Measurements from ENCODE around the gene PEX5.
"Not testable (repeated sequence)": the region's sequence is repeated elsewhere in the genome, so short reads cannot be mapped to it uniquely, and the experiment has no call there.

DNA sequence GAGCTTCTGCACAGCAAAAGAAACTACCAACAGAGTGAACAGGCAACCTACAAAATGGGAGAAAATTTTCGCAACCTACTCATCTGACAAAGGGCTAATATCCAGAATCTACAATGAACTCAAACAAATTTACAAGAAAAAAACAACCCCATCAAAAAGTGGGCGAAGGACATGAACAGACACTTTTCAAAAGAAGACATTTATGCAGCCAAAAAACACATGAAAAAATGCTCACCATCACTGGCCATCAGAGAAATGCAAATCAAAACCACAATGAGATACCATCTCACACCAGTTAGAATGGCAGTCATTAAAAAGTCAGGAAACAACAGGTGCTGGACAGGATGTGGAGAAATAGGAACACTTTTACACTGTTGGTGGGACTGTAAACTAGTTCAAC is 24.3 kb downstream of the PEX5 start:
- TF ChIP-seq EZH2 (IDR thresholded peaks at IDR 0.05; ENCODE audit: low read depth, low read length, severe bottlenecking); FOSL1 (IDR thresholded peaks at IDR 0.05; ENCODE audit: insufficient read depth, low read depth, low read length); MAFK (IDR thresholded peaks at IDR 0.05; ENCODE audit: low read depth, low read length); RNF2 (IDR thresholded peaks at IDR 0.05; ENCODE audit: borderline replicate concordance, low read depth, low read length, missing control alignments, poor library complexity, severe bottlenecking); NANOG (IDR thresholded peaks at IDR 0.05; ENCODE audit: insufficient read depth, low read depth, low read length, poor library complexity, severe bottlenecking); JUND (IDR thresholded peaks at IDR 0.05; ENCODE audit: low read length): not testable (repeated sequence)
- TF ChIP-seq, protein P1, sequence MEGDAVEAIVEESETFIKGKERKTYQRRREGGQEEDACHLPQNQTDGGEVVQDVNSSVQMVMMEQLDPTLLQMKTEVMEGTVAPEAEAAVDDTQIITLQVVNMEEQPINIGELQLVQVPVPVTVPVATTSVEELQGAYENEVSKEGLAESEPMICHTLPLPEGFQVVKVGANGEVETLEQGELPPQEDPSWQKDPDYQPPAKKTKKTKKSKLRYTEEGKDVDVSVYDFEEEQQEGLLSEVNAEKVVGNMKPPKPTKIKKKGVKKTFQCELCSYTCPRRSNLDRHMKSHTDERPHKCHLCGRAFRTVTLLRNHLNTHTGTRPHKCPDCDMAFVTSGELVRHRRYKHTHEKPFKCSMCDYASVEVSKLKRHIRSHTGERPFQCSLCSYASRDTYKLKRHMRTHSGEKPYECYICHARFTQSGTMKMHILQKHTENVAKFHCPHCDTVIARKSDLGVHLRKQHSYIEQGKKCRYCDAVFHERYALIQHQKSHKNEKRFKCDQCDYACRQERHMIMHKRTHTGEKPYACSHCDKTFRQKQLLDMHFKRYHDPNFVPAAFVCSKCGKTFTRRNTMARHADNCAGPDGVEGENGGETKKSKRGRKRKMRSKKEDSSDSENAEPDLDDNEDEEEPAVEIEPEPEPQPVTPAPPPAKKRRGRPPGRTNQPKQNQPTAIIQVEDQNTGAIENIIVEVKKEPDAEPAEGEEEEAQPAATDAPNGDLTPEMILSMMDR (IDR thresholded peaks at IDR 0.05; ENCODE audit: control extremely low read depth in 1 of 3, insufficient read depth in 1 of 3, low read depth in 1 of 3, low read length in 3 of 3) = not testable (repeated sequence)
